SK-N-SH treated with all-trans-retinoic acid at 6 μM for 48 hours (cell line): ENCODE data around the gene COL28A1.

Source experiments
- ATAC-seq: fragments of 200-7000 bp; cut with Tn5 transposase; 3 replicates; pipeline ENCODE4 v1.9.1; 2020; ENCODE audit warnings: mild to moderate bottlenecking, moderate library complexity
- ARNTL ChIP-seq: fragments of 450-650 bp; formaldehyde crosslinking; IDR thresholded peaks from 2 replicates; pipeline ENCODE4 v1.5.0; 2020; ENCODE audit warnings: low read depth, mild to moderate bottlenecking, moderate library complexity, borderline replicate concordance
- BACH2 ChIP-seq: fragments of 250-450 bp; sonication (Bioruptor Pico); IDR thresholded peaks from 2 replicates; pipeline ENCODE4 v1.9.0; 2021; ENCODE audit warnings: mild to moderate bottlenecking, borderline replicate concordance
- CSDC2 ChIP-seq: fragments of 250-450 bp; sonication (Bioruptor Pico); IDR thresholded peaks from 2 replicates; pipeline ENCODE4 v1.5.0; 2020; ENCODE audit warnings: mild to moderate bottlenecking, moderate library complexity
- ESRRG ChIP-seq: fragments of 250-450 bp; sonication (Bioruptor Pico); IDR thresholded peaks from 2 replicates; pipeline ENCODE4 v1.6.1; 2021; ENCODE audit warnings: mild to moderate bottlenecking
- ISL1 ChIP-seq: fragments of 250-450 bp; sonication (Bioruptor Pico); IDR thresholded peaks from 2 replicates; pipeline ENCODE4 v2.1.2; 2022; ENCODE audit warnings: mild to moderate bottlenecking, moderate library complexity
- OSR1 ChIP-seq: fragments of 250-450 bp; sonication (Bioruptor Pico); IDR thresholded peaks from 2 replicates; pipeline ENCODE4 v1.8.0; 2022; ENCODE audit warnings: moderate library complexity, mild to moderate bottlenecking, inconsistent platforms
- PPARA ChIP-seq: fragments of 250-450 bp; sonication (Bioruptor Pico); IDR thresholded peaks from 2 replicates; pipeline ENCODE4 v1.5.0; 2020; ENCODE audit warnings: mild to moderate bottlenecking, borderline replicate concordance
- RARB ChIP-seq: fragments of 250-450 bp; sonication (Bioruptor Pico); IDR thresholded peaks from 2 replicates; pipeline ENCODE4 v1.8.0; 2021; ENCODE audit warnings: mild to moderate bottlenecking, moderate library complexity
- SNAI2 ChIP-seq: fragments of 250-450 bp; sonication (Bioruptor Pico); IDR thresholded peaks from 2 replicates; pipeline ENCODE4 v1.5.0; 2020; ENCODE audit warnings: mild to moderate bottlenecking, moderate library complexity
- TCF4 ChIP-seq: fragments of 250-450 bp; sonication (Bioruptor Pico); IDR thresholded peaks from 2 replicates; pipeline ENCODE4 v1.8.0; 2021; ENCODE audit warnings: mild to moderate bottlenecking, moderate library complexity, borderline replicate concordance
- TOX ChIP-seq: fragments of 250-450 bp; sonication (Bioruptor Pico); IDR thresholded peaks from 2 replicates; pipeline ENCODE4 v1.8.0; 2021; ENCODE audit warnings: mild to moderate bottlenecking, moderate library complexity, borderline replicate concordance
- ZC3H10 ChIP-seq: fragments of 250-450 bp; sonication (Bioruptor Pico); IDR thresholded peaks from 2 replicates; pipeline ENCODE4 v1.5.1; 2021; ENCODE audit warnings: mild to moderate bottlenecking, moderate library complexity
- ZFP3 ChIP-seq: fragments of 250-450 bp; sonication (Bioruptor Pico); IDR thresholded peaks from 2 replicates; pipeline ENCODE4 v1.5.0; 2020; ENCODE audit warnings: mild to moderate bottlenecking, moderate library complexity
- ZFP30 ChIP-seq: fragments of 450-650 bp; formaldehyde crosslinking; IDR thresholded peaks from 2 replicates; pipeline ENCODE4 v1.5.0; 2022; ENCODE audit warnings: mild to moderate bottlenecking, moderate library complexity
- ZNF565 ChIP-seq: fragments of 450-650 bp; formaldehyde crosslinking; conservative IDR thresholded peaks from 2 replicates; pipeline ENCODE4 v1.5.0; 2020; ENCODE audit warnings: low read depth, mild to moderate bottlenecking, moderate library complexity
- ZNF70 ChIP-seq: fragments of 450-650 bp; formaldehyde crosslinking; IDR thresholded peaks from 2 replicates; pipeline ENCODE4 v1.5.0; 2020; ENCODE audit warnings: mild to moderate bottlenecking, moderate library complexity
- ZNF8 ChIP-seq: fragments of 450-650 bp; formaldehyde crosslinking; IDR thresholded peaks from 2 replicates; pipeline ENCODE4 v1.5.0; 2020; ENCODE audit warnings: mild to moderate bottlenecking, moderate library complexity
- TF ChIP-seq, protein P1 (sequence below): fragments of 250-450 bp; sonication (Bioruptor Pico); IDR thresholded peaks from 2 replicates; pipeline ENCODE4 v1.8.0; 2020; ENCODE audit warnings: mild to moderate bottlenecking, moderate library complexity, borderline replicate concordance
- TF ChIP-seq, protein P2 (sequence below): fragments of 250-450 bp; sonication (Bioruptor Pico); IDR thresholded peaks from 2 replicates; pipeline ENCODE4 v1.8.0; 2021; ENCODE audit warnings: low read depth, mild to moderate bottlenecking, moderate library complexity, borderline replicate concordance
- TF ChIP-seq, protein P3 (sequence below): fragments of 250-450 bp; sonication (Bioruptor Pico); IDR thresholded peaks from 2 replicates; pipeline ENCODE4 v1.5.0; 2020; ENCODE audit warnings: mild to moderate bottlenecking, moderate library complexity
- TF ChIP-seq, protein P4 (sequence below): fragments of 250-450 bp; sonication (Bioruptor Pico); IDR thresholded peaks from 2 replicates; pipeline ENCODE4 v1.5.1; 2021; ENCODE audit warnings: mild to moderate bottlenecking, moderate library complexity

COL28A1 gene

DNA sequence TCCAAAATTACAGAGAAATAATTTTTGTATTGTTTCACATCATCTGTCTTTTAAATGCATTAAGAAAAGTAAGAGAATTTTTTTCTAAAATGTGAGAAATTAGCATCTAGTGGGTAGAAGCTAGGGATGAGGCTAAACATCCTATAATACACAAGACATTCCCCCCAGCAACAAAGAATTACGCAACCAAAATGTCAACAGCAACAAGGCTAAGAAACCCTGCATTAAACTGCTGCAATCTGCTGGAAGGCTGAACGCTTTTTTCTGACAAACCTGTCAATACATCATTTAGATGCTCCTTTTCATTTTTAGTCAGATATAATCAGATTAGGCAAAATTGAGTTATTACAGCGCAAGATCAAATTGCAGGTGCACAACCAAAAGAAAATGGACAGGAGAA, 191.1 kb downstream of the COL28A1 start:
- ATAC-seq = no peak
- TF ChIP-seq ZFP30 (CRISPR knock-in tag) = no peak
- TF ChIP-seq ZC3H10 (CRISPR knock-in tag) = no peak
- TF ChIP-seq ZNF70 (CRISPR knock-in tag) = no peak
- no peak for TF ChIP-seq RARB (CRISPR knock-in tag)
- no peak for TF ChIP-seq SNAI2 (CRISPR knock-in tag)

DNA sequence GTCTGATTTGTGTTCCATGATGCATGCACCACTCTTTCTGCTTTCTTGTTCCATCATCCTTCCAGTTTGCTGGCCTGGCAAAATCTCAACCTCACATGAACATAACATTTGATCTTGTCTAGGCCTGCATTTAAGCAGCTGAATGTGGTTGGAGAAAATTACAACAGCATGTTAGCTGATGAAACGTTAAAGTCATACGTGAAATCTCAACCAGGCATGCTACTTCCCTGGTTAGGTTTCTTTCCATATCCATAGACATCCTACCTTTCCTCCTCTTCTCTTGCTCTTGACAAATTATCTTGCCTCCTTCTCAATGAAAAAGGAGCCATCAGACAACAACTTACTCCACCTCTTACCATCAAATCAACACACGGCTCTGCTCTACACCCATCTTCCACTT, 199.8 kb downstream of the COL28A1 start:
- TF ChIP-seq, protein P1, sequence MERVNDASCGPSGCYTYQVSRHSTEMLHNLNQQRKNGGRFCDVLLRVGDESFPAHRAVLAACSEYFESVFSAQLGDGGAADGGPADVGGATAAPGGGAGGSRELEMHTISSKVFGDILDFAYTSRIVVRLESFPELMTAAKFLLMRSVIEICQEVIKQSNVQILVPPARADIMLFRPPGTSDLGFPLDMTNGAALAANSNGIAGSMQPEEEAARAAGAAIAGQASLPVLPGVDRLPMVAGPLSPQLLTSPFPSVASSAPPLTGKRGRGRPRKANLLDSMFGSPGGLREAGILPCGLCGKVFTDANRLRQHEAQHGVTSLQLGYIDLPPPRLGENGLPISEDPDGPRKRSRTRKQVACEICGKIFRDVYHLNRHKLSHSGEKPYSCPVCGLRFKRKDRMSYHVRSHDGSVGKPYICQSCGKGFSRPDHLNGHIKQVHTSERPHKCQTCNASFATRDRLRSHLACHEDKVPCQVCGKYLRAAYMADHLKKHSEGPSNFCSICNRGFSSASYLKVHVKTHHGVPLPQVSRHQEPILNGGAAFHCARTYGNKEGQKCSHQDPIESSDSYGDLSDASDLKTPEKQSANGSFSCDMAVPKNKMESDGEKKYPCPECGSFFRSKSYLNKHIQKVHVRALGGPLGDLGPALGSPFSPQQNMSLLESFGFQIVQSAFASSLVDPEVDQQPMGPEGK = no peak
- TF ChIP-seq ZNF70 (CRISPR knock-in tag) = no peak
- TF ChIP-seq CSDC2 = no peak
- TF ChIP-seq, protein P2, sequence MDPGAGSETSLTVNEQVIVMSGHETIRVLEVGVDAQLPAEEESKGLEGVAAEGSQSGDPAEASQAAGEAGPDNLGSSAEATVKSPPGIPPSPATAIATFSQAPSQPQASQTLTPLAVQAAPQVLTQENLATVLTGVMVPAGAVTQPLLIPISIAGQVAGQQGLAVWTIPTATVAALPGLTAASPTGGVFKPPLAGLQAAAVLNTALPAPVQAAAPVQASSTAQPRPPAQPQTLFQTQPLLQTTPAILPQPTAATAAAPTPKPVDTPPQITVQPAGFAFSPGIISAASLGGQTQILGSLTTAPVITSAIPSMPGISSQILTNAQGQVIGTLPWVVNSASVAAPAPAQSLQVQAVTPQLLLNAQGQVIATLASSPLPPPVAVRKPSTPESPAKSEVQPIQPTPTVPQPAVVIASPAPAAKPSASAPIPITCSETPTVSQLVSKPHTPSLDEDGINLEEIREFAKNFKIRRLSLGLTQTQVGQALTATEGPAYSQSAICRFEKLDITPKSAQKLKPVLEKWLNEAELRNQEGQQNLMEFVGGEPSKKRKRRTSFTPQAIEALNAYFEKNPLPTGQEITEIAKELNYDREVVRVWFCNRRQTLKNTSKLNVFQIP (CRISPR knock-in tag) = no peak
- no peak for TF ChIP-seq ESRRG
- TF ChIP-seq, protein P3, sequence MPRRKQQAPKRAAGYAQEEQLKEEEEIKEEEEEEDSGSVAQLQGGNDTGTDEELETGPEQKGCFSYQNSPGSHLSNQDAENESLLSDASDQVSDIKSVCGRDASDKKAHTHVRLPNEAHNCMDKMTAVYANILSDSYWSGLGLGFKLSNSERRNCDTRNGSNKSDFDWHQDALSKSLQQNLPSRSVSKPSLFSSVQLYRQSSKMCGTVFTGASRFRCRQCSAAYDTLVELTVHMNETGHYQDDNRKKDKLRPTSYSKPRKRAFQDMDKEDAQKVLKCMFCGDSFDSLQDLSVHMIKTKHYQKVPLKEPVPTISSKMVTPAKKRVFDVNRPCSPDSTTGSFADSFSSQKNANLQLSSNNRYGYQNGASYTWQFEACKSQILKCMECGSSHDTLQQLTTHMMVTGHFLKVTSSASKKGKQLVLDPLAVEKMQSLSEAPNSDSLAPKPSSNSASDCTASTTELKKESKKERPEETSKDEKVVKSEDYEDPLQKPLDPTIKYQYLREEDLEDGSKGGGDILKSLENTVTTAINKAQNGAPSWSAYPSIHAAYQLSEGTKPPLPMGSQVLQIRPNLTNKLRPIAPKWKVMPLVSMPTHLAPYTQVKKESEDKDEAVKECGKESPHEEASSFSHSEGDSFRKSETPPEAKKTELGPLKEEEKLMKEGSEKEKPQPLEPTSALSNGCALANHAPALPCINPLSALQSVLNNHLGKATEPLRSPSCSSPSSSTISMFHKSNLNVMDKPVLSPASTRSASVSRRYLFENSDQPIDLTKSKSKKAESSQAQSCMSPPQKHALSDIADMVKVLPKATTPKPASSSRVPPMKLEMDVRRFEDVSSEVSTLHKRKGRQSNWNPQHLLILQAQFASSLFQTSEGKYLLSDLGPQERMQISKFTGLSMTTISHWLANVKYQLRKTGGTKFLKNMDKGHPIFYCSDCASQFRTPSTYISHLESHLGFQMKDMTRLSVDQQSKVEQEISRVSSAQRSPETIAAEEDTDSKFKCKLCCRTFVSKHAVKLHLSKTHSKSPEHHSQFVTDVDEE = no peak
- no peak for TF ChIP-seq ZC3H10 (CRISPR knock-in tag)
- no peak for TF ChIP-seq ISL1 (CRISPR knock-in tag)
- TF ChIP-seq ARNTL (CRISPR knock-in tag) = no peak
- TF ChIP-seq RARB (CRISPR knock-in tag) = no peak
- TF ChIP-seq OSR1 (CRISPR knock-in tag) = no peak
- ATAC-seq = no peak

DNA sequence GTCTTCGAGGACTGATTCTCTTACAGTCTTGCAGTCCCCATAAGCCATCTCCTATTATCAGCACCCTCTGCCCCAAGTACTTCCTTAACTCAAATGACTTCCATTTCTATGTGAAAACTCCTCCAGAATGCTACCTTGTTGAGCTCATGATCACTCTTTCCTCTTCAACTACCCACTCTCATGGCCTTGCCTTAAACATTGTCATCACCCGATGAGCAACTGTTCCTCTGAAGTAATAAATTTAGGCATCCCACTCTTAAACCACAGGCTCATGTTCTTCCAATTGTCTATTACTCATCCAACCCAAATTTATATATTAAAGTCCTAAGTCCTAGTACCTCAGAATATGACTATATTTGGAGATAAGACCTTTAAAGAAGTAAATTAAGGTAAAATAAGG, 200.5 kb downstream of the COL28A1 start:
- TF ChIP-seq OSR1 (CRISPR knock-in tag) (no peak), CSDC2 (no peak)
- TF ChIP-seq, protein P1 = no peak
- ATAC-seq = no peak

DNA sequence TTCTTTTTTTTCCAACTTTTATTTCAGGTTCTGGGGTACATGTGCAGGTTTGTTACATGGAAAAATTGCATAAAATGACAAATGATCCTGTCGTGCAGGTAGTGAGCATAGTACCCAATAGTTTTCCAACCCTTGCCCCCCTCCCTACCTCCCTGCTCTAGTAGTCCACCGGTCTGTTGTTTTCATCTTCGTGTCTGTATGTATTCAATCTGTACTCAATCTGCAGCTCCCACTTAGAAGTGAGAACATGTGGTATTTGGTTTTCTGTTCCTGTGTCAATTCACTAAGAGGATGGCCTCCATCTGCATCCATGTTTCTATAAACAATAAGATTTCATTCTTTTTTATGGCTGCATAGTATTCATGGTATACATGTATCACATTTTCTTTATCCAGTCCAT, 202.1 kb downstream of the COL28A1 start:
- TF ChIP-seq, protein P1 = no peak
- ATAC-seq = no peak

DNA sequence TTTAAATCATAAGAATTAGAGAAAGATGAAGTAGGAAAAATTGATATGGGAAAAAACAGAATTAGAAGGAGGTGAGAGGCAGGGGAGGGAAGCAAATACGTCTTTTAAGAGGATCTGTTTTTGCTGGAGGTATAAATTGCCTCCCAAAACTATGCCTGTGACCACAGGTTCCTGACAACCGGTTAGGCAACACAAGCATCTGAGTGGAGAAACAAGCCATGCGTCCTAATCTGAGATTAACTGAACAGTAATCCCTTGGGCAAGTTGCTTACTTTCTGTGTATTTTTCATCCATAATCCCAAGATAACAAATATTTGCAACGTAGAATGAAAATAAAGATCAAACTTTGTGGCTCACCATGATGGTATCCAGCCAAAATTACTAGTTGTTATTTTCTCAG, 204.2 kb downstream of the COL28A1 start:
- no peak for ATAC-seq
- TF ChIP-seq, protein P3 = no peak
- TF ChIP-seq BACH2 (no peak), ZFP3 (no peak), PPARA (CRISPR knock-in tag) (no peak), TCF4 (no peak), ZNF8 (CRISPR knock-in tag) (no peak), ESRRG (no peak), ZNF70 (CRISPR knock-in tag) (no peak), ZFP30 (CRISPR knock-in tag) (no peak), CSDC2 (no peak), TOX (CRISPR knock-in tag) (no peak), ARNTL (CRISPR knock-in tag) (no peak), ZNF565 (CRISPR knock-in tag) (no peak)
- TF ChIP-seq, protein P4, sequence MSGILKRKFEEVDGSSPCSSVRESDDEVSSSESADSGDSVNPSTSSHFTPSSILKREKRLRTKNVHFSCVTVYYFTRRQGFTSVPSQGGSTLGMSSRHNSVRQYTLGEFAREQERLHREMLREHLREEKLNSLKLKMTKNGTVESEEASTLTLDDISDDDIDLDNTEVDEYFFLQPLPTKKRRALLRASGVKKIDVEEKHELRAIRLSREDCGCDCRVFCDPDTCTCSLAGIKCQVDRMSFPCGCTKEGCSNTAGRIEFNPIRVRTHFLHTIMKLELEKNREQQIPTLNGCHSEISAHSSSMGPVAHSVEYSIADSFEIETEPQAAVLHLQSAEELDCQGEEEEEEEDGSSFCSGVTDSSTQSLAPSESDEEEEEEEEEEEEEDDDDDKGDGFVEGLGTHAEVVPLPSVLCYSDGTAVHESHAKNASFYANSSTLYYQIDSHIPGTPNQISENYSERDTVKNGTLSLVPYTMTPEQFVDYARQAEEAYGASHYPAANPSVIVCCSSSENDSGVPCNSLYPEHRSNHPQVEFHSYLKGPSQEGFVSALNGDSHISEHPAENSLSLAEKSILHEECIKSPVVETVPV = no peak
